Heart left ventricle (tissue), 16 donors: ENCODE data around the gene NOS1AP. TPM values are rescaled to one million over a fixed set of nuclear protein-coding genes. Genes with fewer than 3 reads are reported as not detected.

ENCODE experiments used
- ATAC-seq, 4 donors: fragments of 200-7000 bp; cut with Tn5 transposase; one replicate each; pipeline ENCODE4 v1.9.1; 2020 to 2022; ENCODE audit warnings: moderate library complexity in 4 of 4, mild to moderate bottlenecking in 3 of 4, moderate number of reproducible peaks in 1 of 4
- DNase-seq, 5 donors: peaks; one replicate each; pipeline ENCODE4 v3.0.0-alpha.2; 2020
- H3K27ac ChIP-seq, 12 donors: fragments of 200-600 bp; sonication (generic) in 4 of 12; one replicate each; pipeline versions ENCODE4 v1.5.0 to v1.8.0; 2016 to 2022; ENCODE audit warnings: mild to moderate bottlenecking in 2 of 12
- H3K27me3 ChIP-seq, 9 donors: fragments of 200-600 bp; sonication (generic) in 2 of 9; one replicate each; pipeline versions ENCODE4 v1.5.1 to v1.8.0; 2016 to 2022; ENCODE audit warnings: mild to moderate bottlenecking in 3 of 9
- H3K36me3 ChIP-seq, 9 donors: fragments of 200-600 bp; sonication (generic) in 2 of 9; one replicate each; pipeline versions ENCODE4 v1.5.0 to v1.8.0; 2018 to 2022; ENCODE audit warnings: mild to moderate bottlenecking in 2 of 9
- H3K4me1 ChIP-seq, 12 donors: fragments of 200-600 bp; sonication (generic) in 4 of 12; one replicate each; pipeline versions ENCODE4 v1.5.0 to v1.8.0; 2016 to 2022; ENCODE audit warnings: mild to moderate bottlenecking in 3 of 12
- H3K4me3 ChIP-seq, 12 donors: fragments of 200-600 bp; sonication (generic) in 4 of 12; one replicate each; pipeline versions ENCODE4 v1.5.0 to v1.8.0; 2017 to 2022; ENCODE audit warnings: mild to moderate bottlenecking in 9 of 12, moderate library complexity in 4 of 12
- H3K9me3 ChIP-seq, 12 donors: fragments of 200-600 bp; sonication (generic) in 4 of 12; one replicate each; pipeline versions ENCODE4 v1.5.0 to v1.8.0; 2016 to 2022; ENCODE audit warnings: mild to moderate bottlenecking in 1 of 12
- POLR2A ChIP-seq, 2 donors: fragments of 450-650 bp; IDR thresholded peaks; one replicate each; pipeline ENCODE4 v1.6.1; 2017; ENCODE audit warnings: antibody characterized with exemption in 2 of 2, mild to moderate bottlenecking in 2 of 2, moderate library complexity in 2 of 2
- WGBS, 4 donors: extraction: QIAGEN DNeasy Blood & Tissue Kit in 2 of 4; methylation state at CpG; one replicate each; pipeline versions ENCODE4 v1.1.5 to v1.1.7; 2013 to 2018; 5-methylcytosine and 5-hydroxymethylcytosine counted together
- intact Hi-C, 10 donors: fragments of 100-400 bp; cut with DNase I; formaldehyde crosslinking; loops; one replicate each; pipeline versions ENCODE4 v1.11.1 to v1.14.2; 2022
- polyA plus RNA-seq, 2 donors: library from polyadenylated mRNA; stranded (reverse); fragments of 200-250 nt; gene quantifications; one replicate each; pipeline ENCODE4 v1.2.3, GENCODE V29; 2013
- total RNA-seq, 9 donors: library from RNA; depleted of rRNA in 2 of 9; stranded (reverse); fragments of >200 nt in 2 of 9; fragmentation: NEBNext Ultra II Directional in 3 of 9; extraction: Animal tissue kit (Norgen Biotek cat#: 25700) in 3 of 9; gene quantifications; one replicate each; pipeline versions ENCODE4 v1.1.0 to v1.2.4, GENCODE V29; 2016 to 2023
- TF ChIP-seq, protein P1 (sequence below), 12 donors: fragments of 200-600 bp; sonication (generic) in 4 of 12; IDR thresholded peaks; one replicate each; pipeline versions ENCODE4 v1.5.0 to v1.8.0; 2018 to 2022; ENCODE audit warnings: antibody characterized with exemption in 12 of 12, mild to moderate bottlenecking in 5 of 12
- donor health status: ischemic (EF 13 %, LVEDD 7.1; RV severe dilation, severe dysfunction).
- donor health status: healthy with polysubstance abuse.
- donor health status: DM: no; HTN: yes; CAD: no.
- donor health status: DM: no; HTN: no; CAD: no.
- donor health status: ischemic (EF 25% LVEDD 6.9; RV normal size, moderate dysfunction).
- donor health status: ischemic (EF 25% LVEDD 5.7; RV mildly dilated, moderate dysfunction).
- donor health status: healthy.
- donor health status: DM: yes; HTN: yes; CAD: no.
- donor health status: ischemic (EF 35%, LVEDD 5.7; RV mildly dilated, moderate dysfunction).
- donor health status: nonischemic (EF 11% LVEDD 7.7; RV severe dilation, severe dysfunction).
- donor health status: DM: yes; HTN: yes; CAD: no.
- donor health status: PGD.
- donor health status: ischemic (EF 29% LVEDD 5.4; RV normal size, mild dysfunction).
- donor health status: nonischemic (EF 23%, LVEDD 6.1; RV moderate dilation, normal function).

NOS1AP gene
- total and polyA plus RNA-seq, 11 donors: 1.1 to 6.4 (median 4.3) TPM

DNA sequence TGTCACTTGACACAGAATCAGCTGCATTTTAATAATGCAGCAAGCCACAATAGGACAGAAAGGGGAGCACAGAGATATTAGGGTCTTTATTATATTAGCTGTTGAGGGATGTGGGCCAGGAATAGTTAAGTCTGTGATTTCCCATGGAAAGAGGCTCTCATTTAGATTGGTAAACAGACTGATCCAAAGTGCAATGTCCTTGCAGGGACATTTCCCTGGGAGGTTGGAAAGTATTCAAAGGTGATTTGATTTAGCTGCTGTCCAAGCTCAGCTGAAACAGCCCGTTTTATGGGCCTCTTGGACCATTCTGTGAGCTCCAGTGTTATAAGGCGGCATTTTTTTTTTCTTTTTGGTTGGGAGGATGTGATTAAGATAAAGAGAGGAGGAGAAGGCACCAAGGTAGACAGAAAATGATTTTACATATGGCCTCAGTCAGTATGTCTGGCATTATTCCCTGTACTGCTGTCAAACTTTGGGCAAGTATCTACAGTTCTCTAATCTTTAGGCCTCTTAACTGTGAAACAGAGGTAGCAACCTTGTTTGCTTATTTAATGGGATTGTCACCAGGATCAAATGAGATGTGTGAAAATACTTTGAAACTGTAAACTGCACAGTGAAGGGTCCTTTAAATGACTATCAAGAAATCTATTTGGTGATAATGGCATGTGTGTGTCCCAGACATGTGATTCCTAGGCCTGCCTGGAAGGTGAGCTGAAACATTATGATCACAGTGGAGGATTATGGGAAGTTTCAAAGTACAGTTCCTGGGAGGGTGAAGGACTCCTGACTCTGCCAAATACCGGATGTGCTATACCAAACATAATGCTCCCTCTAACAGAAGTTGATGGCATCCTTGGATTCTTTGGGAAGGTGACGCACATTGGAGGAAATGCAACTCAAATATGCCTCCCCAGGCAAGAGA, 62.2 kb downstream of the NOS1AP start:
- DNase-seq: no peak
- H3K36me3 ChIP-seq: no peaks in the 10 kb centered on the region
- intact Hi-C loops: loop anchor here in 1 of 10 donors (5.0 kb wide), 1 partner anchor 59 kb away; no protein-coding TSS in a partner anchor
- no peaks in the 10 kb centered on the region for H3K9me3 ChIP-seq
- 42 to 71% (median 59%) methylated on average over 4 of the region's 4 CpGs for WGBS, 4 donors
- peaks cover 0 to 53% (median 19%) of the 10 kb centered on the region in 12 donors for H3K4me1 ChIP-seq
- no peak for TF ChIP-seq POLR2A (IDR thresholded peaks at IDR 0.05)
- TF ChIP-seq, protein P1, sequence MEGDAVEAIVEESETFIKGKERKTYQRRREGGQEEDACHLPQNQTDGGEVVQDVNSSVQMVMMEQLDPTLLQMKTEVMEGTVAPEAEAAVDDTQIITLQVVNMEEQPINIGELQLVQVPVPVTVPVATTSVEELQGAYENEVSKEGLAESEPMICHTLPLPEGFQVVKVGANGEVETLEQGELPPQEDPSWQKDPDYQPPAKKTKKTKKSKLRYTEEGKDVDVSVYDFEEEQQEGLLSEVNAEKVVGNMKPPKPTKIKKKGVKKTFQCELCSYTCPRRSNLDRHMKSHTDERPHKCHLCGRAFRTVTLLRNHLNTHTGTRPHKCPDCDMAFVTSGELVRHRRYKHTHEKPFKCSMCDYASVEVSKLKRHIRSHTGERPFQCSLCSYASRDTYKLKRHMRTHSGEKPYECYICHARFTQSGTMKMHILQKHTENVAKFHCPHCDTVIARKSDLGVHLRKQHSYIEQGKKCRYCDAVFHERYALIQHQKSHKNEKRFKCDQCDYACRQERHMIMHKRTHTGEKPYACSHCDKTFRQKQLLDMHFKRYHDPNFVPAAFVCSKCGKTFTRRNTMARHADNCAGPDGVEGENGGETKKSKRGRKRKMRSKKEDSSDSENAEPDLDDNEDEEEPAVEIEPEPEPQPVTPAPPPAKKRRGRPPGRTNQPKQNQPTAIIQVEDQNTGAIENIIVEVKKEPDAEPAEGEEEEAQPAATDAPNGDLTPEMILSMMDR (IDR thresholded peaks at IDR 0.05): no peak
- peak overlapping the region in 10 of 12 donors; percentile 30 to 71 (median 48) for H3K27ac ChIP-seq
- peak in 3 of 4 donors; percentile 45 to 62 (median 58) for ATAC-seq
- H3K27me3 ChIP-seq: no peaks in the 10 kb centered on the region
- H3K4me3 ChIP-seq: no peak overlapping the region

DNA sequence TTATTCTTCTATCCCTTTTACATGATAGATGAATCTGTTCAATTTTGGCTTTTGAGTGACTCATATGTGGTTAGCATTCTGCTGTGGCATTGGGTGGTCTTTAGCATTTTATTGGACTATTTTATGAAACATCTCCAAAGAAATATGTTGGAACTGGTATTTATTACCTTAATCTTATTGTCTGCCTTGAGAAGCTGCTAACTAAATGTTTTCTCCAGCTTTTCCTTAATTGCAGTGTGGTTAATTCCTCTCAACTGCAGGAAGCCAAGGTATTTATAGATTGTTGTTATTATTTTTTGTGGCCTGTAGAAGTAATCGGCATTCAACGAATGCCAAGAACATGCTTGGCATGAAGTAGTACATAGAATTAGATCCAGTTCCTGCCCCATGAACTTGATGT, 64.1 kb downstream of the NOS1AP start:
- H3K27ac ChIP-seq: peak overlapping the region in 3 of 12 donors; percentile 7 to 28 (median 13)
- WGBS, 4 donors: 18 to 21% (median 19%) methylated on average over 2 of the region's 2 CpGs
- H3K27me3 ChIP-seq: no peaks in the 10 kb centered on the region
- no peaks in the 10 kb centered on the region for H3K36me3 ChIP-seq
- DNase-seq: no peak
- intact Hi-C loops: loop anchor here in 1 of 10 donors (5.0 kb wide), 1 partner anchor 61 kb away; no protein-coding TSS in a partner anchor
- no peak for ATAC-seq
- H3K4me1 ChIP-seq: peaks cover 0 to 72% (median 20%) of the 10 kb centered on the region in 12 donors
- H3K4me3 ChIP-seq: no peak overlapping the region
- H3K9me3 ChIP-seq: no peaks in the 10 kb centered on the region
- TF ChIP-seq, protein P1 (IDR thresholded peaks at IDR 0.05): no peak
- TF ChIP-seq POLR2A (IDR thresholded peaks at IDR 0.05): no peak

DNA sequence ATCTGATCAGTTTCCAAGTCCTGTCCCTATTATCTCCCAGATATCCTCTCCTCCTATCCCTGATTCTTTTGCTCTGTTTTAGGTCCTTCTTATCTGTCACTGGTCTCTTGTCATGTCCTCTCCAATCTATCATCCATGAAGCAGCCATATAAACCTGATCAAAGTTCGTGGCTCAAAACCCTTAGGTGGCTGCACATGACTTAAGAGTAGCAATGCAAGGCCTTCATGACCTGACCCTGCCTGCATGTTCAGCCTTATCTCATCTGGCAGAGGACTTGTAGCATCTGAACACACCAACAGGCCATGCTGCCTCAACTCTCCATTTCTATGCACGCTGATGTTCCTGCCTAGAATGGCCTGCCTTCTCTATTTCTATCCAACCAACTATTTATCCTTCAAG, 65.2 kb downstream of the NOS1AP start:
- H3K36me3 ChIP-seq: no peaks in the 10 kb centered on the region
- TF ChIP-seq, protein P1 (IDR thresholded peaks at IDR 0.05): no peak
- TF ChIP-seq POLR2A (IDR thresholded peaks at IDR 0.05): no peak
- H3K27me3 ChIP-seq: no peaks in the 10 kb centered on the region
- 70 to 80% (median 73%) methylated on average over 2 of the region's 2 CpGs for WGBS, 4 donors
- H3K4me1 ChIP-seq: peaks cover 0 to 77% (median 20%) of the 10 kb centered on the region in 12 donors
- ATAC-seq (no peak), DNase-seq (no peak)
- no peak overlapping the region for H3K4me3 ChIP-seq
- intact Hi-C loops: loop anchor here in 1 of 10 donors (5.0 kb wide), 1 partner anchor 62 kb away; no protein-coding TSS in a partner anchor
- H3K9me3 ChIP-seq: no peaks in the 10 kb centered on the region
- H3K27ac ChIP-seq: no peak overlapping the region

DNA sequence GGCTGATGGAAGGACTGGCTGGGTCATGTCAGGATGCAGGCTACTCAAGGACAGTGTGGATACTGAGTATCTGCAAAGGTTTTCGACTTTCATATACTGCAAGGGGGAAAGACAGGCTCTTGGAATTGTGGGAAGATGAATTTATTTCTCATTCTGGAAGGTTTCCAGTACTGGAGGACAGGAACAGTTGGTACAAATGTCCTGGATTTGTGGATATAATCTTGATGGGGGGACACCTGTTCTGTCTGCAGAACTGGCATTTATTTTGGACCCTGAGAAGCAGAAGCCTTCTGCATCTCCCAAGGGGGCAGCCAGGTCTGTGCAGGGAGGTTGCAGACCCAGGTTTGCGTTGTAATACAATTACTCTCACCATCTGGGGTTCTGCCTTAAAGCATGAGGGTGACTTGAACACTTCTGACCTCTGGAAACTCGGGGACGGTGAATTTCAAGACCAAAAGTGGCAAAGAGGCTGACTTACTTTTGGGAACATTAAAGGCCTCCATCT, 65.8 kb downstream of the NOS1AP start:
- Histone ChIP-seq H3K27ac (no peak overlapping the region), H3K9me3 (no peaks in the 10 kb centered on the region), H3K4me1 (peaks cover 0 to 75% (median 20%) of the 10 kb centered on the region in 12 donors), H3K27me3 (no peaks in the 10 kb centered on the region), H3K4me3 (no peak overlapping the region), H3K36me3 (no peaks in the 10 kb centered on the region)
- intact Hi-C loops: no loop called here
- TF ChIP-seq, protein P1 (IDR thresholded peaks at IDR 0.05): no peak
- no peak for TF ChIP-seq POLR2A (IDR thresholded peaks at IDR 0.05)
- DNase-seq (no peak), ATAC-seq (no peak)
- 88 to 99% (median 93%) methylated on average over 4 of the region's 4 CpGs for WGBS, 4 donors
